HG03342 (cell line): ENCODE data around the gene NUDT17.

Experiments
- ATAC-seq: cut with Tn5 transposase; IDR thresholded peaks from one replicate; pipeline ENCODE4 v1.9.1; 2021; ENCODE audit warnings: mild to moderate bottlenecking, moderate library complexity; ENCODE audit not compliant: unreplicated experiment

NUDT17 gene

GRCh38 chr1:145887631-145888030 lies 42.2 kb downstream of the NUDT17 start:
- no peak for ATAC-seq

- no peak for ATAC-seq
These were observed 44.3 kb downstream of the NUDT17 start for GRCh38 chr1:145889722-145890121.

- no peak for ATAC-seq
These were observed 45.7 kb downstream of the NUDT17 start for GRCh38 chr1:145891143-145891542.

GRCh38 chr1:145891587-145892485 lies 46.4 kb downstream of the NUDT17 start:
- no peak for ATAC-seq

- no peak for ATAC-seq
These were observed 47.2 kb downstream of the NUDT17 start for GRCh38 chr1:145892486-145893087.

- no peak for ATAC-seq
These were observed 48.1 kb downstream of the NUDT17 start for GRCh38 chr1:145893306-145894055.

GRCh38 chr1:145895471-145895870 lies 50.0 kb downstream of the NUDT17 start:
- no peak for ATAC-seq

- no peak for ATAC-seq
These were observed 52.5 kb downstream of the NUDT17 start for GRCh38 chr1:145897969-145898368.
